T-helper 2 cell (primary cell): ENCODE results near the gene TMPRSS6.

Source experiments
- DNase-seq, 5 experiments: peaks; one replicate each; pipeline versions ENCODE4 v3.0.0 to v3.0.0-alpha.2; 2012 to 2022

TMPRSS6 gene

DNA sequence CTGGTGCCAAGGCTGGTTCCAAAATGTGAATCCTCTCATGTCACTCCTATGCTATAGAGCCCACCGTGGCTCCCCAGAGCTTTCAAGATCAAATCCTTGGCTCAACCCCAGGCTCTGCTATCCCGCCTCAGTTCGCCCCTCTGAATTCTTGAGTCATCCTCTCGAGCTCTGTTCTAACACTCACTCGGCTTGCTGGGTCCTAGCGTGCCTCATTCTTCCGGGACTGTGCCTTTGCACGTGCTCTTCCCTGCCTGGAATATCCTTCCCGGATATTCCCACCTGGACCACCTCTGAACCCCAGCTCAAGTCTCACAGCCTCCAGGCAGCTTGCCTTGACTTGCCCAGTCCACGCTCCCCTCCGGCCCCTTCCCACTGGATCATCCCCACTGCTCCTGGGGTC lies 45.0 kb downstream of the TMPRSS6 start:
- no peak for DNase-seq

DNA sequence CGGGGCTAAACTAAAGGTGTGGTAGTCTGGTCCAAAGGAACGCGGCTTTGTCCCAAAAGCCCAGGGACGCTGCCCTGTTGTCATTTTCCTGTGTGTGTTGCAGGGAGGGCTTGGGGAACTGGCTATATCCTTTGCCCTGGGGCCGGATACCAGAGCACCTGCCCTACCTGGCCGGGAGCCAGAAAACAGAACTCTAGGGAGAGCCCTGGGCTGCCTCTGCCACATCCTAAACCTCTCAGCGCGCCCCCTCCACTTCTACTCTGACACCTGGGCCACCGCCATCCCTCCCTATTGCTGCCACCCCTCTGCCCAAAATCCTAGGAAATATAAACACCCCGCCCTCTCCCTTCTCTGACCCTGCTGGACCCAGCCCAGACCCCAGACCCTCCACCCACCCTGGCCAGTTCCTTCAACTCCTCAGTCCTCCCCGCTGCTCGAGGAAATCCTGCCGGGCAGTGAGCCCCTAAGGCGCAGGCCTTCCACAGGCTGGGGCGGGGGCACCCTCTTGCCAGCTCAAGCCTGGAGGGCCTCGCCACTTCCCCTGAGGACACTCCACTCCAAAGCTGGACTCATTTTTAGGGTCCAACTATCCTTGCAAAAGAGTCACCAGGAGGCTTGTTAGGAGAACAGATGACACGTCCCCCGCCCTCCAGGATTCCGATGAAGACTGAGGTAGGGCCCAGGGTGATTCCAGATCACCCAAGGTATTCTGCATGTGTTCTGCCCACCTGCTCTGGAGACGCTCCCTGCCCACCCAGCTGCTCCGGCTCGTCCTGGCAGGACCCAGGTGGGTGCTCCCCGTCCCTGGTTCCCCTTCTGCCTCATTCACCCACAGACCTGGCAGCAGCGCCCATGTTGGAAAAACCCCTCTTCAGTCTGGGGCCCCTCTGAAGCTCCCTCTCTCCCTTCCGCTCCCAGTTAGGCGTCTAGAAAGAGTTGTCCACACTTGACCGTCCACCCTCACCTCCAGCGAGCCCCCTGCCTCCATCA lies 45.8 kb downstream of the TMPRSS6 start:
- DNase-seq, result no peak

DNA sequence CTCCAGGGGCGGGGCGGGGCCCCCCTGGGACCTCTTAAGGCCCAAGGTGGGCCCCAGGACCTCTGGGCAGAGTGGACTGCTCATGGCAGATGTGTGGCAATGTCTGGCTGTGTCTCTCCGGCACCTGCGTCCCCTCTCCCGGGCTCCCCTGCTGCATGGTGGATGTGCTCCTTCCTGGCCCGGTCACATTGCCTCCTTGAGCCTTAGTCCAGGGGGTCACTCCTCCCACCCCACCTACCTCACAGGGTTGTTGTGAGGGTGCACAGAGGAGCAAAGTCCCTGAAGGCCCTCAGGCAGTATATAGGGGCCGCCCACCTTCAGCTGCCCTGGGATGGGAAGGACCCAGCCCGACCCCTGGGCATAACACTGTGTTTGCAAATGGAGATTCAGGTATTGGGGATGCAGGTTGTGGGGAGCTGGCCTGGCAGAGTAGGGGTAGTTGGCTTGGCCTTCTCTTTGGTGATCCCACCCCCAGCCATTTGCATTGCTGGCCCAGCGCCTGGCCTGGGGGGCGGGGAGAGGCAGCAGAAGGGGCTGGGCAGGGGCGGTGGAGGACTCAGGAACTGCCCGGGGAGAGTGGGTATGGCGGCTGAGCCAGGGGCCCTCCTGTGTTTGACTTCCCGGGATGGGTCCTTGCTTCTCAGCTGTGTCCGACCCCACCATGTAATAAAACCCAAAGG lies 46.7 kb downstream of the TMPRSS6 start:
- no peak for DNase-seq

DNA sequence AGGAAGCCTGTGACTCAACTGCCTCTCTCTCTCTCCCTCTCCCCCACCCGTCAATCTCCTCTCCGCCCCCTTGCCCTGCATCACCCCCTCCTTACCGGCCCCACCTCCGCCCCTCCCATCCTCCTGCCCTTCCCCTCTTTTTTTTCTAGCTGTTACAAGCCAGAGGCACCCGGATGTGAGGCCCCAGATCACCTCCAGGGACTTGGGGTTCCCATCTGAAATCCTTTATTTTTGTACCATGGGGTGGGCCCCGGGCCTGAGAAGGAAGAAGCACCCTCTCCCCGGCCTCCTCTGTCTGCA lies 47.2 kb downstream of the TMPRSS6 start:
- DNase-seq, result no peak

DNA sequence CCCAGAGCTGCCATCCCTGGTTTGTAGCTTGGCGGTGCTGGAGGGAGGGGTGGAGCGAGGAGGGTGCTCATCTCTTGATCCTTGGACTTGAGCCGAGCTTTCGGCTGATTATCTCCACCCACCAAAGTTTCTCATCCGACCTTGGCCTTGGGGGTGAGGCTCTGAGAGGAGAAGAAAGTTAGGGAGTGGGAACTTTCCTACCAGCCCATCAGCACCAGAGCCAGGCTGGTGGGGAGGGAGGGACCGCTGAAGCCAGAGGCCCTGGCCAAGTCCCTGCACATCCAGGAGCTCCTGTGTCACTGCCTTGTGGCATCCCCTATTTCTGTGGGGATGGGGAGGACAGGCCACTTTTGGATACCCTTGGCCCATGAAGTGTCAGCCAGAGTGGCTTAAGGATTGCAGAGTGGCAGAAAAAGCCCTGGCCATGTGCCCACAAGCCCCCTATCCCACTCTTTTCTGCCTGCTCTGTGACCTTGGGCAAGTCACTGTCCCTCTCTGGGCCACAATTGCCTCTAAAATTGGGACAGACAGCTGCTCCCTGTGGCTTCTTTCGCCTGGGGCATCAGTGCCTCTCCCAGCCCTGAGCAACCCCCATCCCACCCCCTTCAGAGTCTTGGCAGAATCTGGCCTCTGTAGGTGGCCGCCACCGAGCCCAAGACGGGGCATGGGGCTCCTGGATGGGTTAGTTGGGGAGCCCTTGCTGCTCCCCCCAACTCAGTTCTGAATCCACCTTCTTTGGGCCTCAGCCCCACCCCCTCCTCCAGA lies 47.7 kb downstream of the TMPRSS6 start:
- no peak for DNase-seq

DNA sequence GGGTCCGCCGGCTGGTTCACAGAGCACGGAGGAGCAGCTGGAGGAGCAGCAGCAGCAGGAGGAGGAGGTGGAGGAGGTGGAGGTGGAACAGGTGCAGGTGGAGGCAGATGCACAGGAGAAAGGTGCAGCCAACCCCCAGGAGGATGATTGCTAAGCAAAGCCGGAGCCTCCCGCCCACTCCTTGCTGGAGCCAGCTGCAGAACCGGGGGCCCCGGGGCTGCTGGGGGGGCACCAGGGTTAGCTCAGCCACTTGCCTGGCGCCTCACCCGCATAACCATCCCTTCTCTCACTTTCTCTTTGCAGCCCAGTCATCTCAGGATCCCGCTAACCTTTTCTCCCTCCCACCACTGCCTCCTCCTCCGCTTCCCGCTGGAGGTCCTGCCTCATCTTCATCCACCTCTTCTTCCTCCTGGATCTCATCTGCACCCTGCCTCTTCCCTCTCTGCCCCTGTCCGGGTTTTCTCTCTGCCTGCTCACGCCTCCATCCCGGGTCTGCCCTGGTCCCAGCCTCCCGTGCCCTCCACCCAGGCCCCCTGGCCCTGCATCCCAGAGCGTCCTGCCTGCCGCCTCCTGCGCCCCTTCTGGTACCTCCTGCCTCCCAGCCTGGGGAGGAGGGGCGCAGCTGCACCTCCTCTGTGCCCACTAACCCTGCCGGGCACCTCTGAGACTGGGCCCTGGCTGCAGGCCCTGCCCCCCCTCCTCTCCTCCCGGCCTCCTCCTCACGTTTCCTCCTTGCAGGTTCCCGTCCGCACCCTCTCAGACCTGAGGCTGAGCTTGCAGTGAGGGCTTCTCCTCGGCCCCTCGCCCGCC lies 48.5 kb downstream of the TMPRSS6 start:
- peak in 2 of 5 experiments; percentile 50 to 80 for DNase-seq

DNA sequence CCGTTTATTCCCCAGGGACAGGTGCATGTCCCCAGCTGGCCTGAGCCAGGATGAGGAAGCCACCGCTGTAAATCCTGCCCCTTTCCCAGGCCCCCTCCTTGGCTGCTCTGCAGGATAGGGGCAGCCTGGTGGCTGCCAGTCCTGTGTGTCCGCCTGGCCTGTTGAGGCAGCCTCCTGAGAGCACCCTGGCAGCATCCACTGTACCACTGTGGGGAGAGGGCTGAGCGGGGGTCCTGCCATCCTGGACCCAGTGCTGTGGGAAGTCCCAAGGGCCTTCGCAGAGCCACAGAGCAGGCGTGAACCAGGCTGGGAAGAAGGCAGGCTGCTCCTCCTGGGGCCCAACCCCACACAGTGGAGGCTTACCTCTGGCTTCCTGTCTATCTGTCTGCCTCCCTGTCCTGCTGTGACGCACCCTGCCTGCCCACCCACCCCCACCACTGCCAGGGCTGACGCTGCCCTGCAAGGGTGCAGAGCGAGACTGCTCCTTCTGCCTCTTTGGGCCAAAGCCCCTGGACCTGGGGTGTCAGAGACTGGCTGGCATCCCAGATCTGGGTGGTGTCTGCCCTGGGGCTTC lies 49.5 kb downstream of the TMPRSS6 start:
- peak in 2 of 5 experiments; percentile 20 to 73 for DNase-seq

DNA sequence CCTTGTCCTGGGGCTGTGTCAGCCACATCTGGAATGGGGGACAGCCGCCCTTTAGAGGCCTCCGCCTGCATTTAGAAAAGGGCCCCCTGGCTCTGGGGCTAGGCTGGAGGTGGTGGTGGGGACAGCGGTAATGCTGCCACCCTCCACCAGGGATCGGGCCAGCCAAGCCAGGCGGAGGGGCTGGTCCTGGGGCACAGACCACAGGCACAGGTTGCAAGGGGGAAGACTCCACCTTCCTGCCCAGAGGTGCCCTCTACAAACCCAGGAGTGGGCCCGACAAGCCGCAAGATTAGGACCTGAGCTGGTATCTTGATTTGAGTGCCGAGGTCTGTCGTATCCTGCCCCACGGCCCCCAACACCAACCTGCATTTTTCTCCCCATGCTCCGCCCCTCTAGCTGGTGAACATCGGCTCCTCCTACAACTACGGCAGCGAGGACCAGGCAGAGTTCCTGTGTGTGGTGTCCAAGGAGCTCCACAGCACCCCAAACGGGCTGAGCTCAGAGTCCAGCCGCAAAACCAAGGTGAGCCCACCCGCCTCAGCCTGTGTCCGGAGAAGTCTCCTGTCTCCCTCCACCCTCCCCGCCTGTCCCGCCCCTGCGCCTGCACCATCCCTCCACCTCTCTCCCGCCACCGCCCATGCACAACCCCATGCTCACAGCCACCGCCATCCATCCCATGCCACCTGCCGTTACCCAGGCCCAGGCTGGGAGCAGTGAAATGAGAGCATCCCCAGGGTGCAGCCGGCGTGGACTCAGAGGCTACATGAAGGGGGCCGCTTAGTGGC lies 50.4 kb downstream of the TMPRSS6 start:
- no peak for DNase-seq

DNA sequence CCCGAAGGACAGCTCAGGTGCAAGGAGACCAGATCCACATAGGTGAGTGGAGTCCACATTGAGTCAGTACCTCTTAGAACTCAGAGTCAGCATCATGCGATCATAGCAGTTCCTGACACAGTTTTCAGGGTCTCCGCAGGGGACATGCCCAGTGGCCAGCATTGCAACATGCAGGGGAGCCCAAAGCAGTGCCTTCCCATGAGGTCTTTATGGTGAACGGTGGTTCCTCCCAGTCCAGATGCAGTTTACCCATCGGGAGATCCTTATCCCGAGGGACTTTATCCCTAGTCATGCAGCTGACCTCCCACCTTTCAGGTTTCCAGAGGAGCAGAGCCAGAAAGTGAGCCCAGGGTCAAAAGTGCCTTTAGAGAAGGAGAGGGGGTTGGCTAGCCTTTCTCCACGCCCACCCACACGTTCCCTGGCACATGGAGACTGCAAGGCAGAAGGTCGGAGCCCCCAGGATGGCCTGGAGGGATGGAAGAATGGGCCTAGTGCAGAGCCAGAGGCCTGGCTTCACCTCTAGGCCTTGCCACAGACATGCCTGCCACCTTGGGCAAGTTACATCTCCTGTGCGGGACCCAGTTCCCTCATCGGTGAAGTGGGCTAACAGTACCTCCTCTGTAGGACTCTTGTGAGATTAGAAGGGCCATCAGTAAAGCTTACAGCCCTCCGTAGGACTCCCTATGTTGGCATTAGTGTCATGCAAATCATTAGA lies 51.6 kb downstream of the TMPRSS6 start:
- DNase-seq, result no peak

DNA sequence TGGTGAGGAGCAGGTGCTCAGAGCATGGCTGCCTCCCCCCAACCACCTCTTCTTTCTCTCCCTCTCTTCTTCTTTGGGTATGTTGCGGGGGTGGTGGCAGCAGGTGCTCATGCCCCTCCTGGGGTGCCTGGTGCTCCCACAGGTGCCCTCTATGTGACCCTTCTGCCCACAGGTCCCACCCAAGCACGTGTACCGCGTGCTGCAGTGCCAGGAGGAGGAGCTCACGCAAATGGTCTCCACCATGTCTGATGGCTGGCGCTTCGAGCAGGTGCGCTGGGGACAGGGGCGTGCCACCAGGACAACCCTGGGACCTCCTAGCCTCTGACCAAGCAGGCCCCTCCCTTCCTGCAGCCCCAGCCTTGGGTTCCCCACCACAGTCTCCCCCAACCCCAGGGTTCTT lies 52.3 kb downstream of the TMPRSS6 start:
- DNase-seq, result no peak

DNA sequence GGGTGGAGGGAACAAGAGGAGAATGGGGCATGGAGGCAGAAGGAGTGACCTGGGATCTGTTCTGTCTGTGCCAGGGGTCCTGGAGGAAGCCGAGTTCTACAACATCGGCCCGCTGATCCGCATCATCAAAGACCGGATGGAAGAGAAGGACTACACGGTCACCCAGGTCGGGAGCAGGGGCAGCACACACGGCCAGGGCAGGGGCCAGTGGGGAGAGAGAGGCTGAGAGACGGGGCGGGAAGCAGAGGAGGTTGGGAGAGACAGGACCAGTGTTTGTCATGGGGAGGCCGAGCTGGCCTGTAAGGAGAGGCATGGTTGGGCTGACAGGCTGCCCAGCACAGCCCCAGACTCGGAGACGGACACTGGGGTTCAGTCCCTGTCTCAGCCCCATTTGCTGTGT lies 53.3 kb downstream of the TMPRSS6 start:
- no peak for DNase-seq

DNA sequence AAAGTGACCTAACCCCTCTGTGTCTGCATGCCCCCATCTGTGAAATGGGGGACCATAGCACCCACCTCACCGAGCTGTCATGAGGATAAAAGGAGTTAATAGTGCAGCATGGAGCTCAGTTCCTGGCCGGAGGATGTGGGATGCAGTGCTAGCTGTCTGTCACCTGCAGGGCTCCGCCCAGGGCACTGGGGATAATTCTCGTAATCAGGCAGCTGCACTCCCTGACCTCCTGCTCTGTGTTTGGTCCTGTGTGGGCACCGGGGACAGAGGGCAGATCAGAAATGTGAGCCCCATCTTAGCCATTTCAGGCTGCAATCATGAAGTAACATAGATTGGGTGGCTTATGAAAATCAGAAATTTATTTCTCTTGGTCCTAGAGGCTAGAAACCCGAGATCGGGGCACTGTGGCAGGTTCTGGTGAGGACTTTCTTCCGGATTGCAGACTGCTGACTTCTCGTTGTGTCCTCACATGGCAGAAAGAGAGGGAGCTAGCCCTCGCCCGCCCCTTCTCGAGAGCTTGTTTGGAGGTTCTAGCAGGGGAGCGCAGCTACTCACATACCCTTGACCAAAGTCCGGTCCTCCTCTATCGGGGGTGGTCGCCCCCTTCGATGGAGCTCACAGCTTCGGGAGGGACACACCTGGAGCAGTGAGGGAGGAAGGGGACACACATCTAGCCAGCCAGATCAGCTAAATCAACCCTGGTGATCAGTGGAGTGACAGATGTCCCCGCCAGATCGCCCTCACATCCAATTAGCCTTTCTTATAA lies 54.7 kb downstream of the TMPRSS6 start:
- no peak for DNase-seq

DNA sequence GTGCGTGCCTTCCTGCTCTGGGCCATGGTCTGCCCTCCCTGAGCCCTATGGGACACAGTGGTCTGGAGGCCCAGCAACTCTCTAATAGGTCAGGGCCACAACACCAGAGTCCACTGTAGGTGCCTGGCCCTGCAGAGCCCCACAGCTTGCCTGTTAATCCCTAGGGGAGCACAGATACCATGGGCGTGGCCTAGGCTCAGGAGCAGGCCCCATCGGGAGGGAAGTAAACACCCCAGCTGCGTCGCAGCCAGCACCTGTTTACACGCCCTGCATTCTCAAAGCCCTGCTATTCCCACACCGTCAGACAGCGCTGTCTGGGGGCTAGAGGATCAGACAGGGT lies 55.5 kb downstream of the TMPRSS6 start:
- DNase-seq, result no peak

DNA sequence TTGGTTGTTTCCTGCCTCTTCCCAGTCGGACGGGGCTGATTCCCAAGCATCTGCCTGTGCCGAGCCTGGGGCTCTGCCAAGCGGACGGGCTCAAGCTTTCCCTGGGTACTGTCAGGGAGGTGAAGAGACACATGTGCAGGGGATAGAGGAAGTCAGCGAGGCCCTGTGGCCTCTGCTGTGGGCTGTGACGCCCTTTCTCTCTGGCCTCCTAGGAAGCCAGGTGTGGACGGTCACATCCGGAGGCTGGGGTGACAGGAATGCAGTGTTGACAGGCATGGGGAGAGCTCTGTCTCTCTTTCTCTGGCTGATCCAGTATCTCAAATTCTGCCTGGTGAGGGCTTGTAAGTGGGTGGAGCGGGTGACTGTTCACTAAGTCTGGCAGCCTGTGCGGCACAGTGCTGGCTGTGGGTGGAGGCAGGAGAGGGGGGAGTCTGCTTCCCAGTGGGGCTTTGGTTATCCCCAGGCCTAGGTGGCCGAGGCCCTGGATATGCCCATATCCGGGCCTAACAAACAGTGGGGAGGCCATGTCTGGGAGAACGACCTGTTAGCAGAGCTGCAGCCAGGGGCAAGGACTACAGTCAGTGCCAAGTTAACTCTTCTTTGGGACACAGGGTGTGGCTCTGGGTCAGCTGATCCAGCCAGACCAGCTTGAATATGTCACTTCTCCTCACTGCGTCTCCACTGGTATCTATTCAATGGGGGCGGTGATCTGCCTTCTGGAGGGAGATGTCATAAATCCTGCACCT lies 56.0 kb downstream of the TMPRSS6 start:
- no peak for DNase-seq

DNA sequence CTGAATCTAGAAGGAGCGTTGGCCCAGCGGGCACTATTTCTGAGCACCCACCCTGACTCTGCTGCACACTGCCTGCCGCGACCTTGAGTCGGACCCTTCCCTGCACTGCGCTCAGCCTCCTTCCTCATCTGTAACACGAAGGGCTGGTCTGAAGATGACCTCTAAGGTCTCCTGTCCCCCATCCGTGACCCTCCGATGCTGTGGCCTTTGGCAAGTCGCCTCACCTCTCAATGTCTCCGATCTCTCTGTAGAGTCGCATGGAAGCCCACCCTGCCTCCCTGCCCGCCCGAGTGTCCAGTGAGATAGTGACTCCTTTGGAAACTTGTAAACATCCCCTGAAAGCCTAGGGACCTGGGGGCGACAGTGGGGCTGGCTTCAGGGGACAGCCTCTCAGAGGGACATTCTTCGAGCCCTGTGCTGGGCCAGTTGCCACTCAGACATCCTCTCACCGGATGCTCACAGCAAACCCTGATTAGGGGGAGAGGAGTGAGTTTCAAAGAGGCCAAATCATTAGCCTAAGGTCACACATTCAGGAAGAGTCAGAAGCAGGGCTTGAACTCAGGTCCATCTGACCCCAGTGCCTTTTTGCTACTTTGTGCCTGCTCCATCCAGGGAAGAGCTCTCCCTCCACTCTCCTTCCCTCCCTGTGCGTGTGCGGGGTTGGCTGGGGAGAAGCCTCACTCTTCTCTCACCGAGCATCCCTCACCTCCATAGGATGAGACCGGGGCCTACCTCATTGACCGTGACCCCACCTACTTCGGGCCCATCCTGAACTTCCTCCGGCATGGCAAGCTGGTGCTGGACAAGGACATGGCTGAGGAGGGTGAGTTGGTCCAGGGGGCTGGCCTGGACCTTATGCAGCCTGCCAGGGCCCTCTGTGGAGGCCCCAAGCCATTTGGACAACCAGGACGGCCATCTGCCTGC lies 56.9 kb downstream of the TMPRSS6 start:
- DNase-seq, result no peak

DNA sequence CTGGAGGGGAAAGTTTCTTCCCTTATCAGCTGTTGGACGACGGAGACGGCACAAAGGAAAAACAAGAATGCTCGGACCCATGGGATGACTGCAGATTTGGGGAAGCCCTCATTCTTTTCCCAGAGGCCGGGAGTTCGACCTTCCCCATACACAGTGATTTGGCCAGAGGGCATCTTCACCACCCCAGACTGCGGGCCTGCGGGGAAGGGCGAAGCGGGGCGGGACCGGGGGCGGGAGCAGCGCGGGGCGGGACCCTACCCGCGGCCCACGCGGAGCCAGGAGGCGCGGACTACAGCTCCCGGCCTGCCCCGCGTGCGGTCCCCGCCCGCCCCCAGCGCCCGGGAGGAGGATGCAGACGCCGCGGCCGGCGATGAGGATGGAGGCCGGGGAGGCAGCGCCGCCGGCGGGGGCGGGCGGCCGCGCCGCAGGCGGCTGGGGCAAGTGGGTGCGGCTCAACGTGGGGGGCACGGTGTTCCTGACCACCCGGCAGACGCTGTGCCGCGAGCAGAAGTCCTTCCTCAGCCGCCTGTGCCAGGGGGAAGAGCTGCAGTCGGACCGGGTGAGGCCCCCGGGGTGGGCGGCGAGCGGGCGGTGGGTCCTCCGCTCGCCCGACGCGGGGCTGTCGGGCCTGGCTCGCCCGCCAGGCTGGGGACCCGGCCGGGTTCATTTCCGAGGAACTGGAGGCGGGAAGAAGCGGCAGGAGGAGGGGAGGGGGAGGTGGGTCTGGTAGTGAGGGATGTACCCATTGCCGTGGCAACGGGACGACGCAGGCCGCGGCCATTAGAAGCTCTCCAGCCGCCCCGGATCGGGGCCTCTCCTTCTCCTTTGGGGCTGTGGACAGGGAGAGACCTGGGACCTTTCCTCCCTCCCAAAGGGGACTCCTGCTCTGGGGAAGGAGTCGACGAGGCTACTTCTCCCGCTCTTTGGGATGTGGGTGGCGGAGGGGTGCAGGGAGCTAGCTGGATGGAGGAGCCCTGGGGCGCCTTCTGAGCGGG lies 57.8 kb downstream of the TMPRSS6 start, which contains the start of gene KCTD17:
KCTD17 (plus strand) TSS at position 352 of the 995 bp plus-strand sequence; CDS start at position 371, 19 bp downstream.
- DNase-seq, result peak; percentile 47 to 84 (median 63)

DNA sequence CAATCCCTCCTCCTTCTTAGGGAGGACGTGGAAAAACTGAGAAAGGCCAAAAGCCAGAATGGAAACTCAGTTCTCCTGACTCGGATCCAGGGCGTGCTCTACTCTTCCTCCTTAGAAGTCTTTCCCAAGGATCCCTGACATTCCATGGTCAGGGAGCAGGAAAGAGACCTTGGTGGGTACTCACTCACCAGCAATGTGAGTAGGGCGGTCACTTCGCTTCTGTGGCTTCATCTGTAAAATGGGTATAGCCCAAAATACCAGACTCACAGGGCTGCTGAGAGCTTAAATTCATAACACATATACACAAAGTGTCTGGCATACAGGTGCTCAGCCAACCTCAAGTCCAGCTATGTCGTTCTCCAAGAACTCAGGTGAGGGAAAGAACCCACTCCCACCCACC lies 58.6 kb downstream of the TMPRSS6 start:
- no peak for DNase-seq
